Erythroblast (primary cell): ENCODE results near the gene PRKRA.

ENCODE experiments used
- DNase-seq, 2 experiments: peaks; one replicate each; lab custom pipeline; 2025; lab: John Stamatoyannopoulos, UW
- GATA1 ChIP-seq: IDR thresholded peaks from 2 replicates; pipeline ENCODE4 v1.6.1; 2011; ENCODE audit warnings: low read depth, mild to moderate bottlenecking, control low read depth, low read length, moderate library complexity
- POLR2A ChIP-seq: IDR thresholded peaks from 2 replicates; pipeline ENCODE4 v1.6.1; 2011; ENCODE audit warnings: mild to moderate bottlenecking, low read length

PRKRA gene

DNA sequence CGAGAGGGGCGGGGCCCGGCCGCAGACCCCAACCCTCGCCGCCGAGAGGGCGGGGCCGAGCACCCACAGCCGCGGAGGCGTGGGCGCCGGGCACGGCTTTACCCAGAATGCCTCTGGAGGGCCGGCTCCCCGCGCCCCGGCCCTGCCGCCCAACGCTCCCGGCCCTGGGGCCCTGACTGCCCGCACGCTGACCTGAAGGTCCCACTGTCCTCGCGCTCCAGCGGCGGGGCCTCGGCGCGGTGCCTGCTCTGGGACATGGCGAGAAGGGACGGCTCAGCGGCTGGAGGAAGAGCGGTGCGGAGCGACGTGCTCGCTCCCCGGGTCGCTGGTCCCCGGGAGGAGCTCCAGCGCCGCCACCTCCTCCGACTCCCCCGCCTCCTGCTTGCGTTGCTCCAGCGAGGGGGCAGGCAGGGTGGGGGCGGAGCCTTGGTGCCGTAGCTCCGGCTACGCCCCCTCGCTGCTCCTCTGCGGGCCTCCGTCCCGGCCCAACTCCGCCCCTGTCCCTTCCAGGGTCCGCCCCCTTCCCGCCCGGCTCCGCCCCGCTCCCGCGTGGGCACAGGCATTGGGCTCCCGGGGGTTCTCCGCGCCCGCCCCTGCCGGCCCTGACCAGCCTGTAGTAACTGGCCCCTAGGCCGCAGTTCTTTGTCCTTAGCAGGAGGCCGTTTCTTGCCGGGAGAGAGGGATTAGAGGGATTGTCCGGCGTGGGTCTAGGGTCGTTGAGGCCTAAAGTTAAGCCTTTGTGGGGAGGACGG lies at the start of gene PRKRA, which contains the start of gene PJVK:
TSS of gene PRKRA (minus strand) at position 402 of the 752 bp plus-strand sequence. CDS start at position 257, 145 bp downstream.
TSS of gene PJVK (plus strand) at position 605 of the 752 bp plus-strand sequence. CDS start 2,032 bp downstream, outside the sequence.
- peak; percentile 92 for TF ChIP-seq POLR2A
- no peak for TF ChIP-seq GATA1
- peak; percentile 96 to 98 for DNase-seq

DNA sequence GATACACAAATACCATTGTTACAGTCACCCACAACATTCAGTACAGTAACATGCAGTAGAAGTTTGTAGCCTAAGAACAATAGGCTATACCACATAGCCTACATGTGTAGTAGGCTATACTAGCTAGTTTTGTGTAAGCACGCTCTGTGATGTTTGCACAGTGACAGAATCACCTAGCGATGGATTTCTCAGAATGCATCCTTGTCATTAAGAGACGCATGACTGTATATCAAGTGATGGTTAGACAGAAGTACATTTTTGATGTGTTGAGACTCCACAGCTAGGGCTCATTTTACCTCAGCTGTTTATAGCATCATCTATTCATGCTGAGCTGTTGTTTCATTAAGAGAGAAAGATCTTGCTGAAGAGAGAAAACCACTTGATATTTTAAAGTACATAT lies 48.7 kb upstream of the PRKRA start:
- DNase-seq = no peak
- TF ChIP-seq POLR2A (no peak), GATA1 (no peak)

DNA sequence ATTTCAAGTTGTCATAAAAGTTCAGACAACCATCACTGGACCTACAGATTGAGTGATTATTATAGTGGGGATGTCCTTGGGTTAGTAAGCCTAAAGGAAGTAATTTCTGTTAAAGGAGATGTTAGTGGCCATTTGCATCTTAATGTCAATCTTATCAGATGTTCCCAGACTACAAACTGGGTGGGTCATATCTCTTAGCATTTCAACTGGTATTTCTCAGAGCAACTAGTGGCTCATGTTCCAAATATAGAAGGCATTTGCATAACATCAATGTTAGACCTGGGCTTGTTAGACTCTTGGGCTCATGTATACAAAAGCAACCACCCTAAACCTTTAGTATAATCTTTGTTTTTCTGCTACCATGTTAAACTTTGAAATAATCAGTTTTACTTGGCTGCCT lies 47.2 kb upstream of the PRKRA start:
- DNase-seq = peak; percentile 78 to 88
- TF ChIP-seq POLR2A (no peak), GATA1 (no peak)

DNA sequence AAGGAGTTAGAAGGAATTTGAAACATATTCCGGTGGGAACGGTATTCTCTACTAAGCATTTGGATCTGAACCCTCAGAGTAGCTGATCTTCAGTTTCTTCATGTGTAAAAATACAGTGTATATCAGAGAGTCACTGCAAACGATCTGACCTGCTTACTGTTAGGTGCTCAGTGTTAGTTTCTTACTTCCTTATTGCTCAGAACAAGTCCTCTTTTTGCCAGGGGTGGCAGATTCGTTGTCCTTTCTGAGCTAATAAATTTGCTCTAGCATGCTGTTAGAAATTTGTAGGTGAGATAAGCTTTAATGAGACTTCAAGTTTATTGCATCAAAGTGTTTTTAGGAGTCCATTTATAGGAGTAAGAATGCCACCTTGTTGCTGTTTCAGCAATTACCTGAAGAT lies 45.1 kb upstream of the PRKRA start:
- no peak for TF ChIP-seq GATA1
- no peak for TF ChIP-seq POLR2A
- no peak for DNase-seq

DNA sequence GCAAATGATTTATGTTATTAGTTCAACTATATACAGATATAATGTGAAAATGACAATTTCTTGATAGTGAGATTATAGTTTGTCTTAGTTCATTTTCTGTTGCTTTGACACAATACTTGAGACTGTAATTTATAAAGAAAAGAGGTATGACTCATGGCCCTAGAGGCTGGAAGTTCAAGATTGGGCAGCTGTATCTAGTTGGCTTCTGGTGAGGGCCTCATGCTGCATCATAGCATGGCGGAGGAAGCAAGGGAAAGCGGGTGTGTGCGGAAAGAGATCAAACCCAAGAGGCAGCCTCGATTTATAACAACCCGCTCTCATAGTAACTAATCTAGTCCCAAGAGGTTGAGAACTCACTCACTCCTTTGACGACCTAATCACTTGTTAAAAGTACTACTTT lies 40.6 kb upstream of the PRKRA start:
- peak; percentile 47 to 56 for DNase-seq
- TF ChIP-seq POLR2A (no peak), GATA1 (no peak)

DNA sequence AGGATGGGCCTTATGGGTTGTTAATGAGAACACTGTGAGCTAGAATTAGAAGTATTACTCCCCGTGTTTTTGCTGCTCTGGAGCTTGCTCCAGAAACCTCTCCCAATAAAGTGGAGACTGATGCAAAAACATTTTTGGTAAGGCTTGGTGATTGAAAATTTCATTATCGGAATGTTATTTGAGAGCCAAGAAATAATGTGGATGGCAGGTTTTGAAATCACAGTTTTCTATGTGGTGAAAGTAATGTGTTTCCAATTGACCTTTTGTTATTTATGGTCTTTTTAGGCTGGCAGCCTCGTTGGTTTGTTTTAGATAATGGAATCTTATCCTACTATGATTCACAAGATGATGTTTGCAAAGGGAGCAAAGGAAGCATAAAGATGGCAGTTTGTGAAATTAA lies 34.4 kb upstream of the PRKRA start:
- DNase-seq = no peak

DNA sequence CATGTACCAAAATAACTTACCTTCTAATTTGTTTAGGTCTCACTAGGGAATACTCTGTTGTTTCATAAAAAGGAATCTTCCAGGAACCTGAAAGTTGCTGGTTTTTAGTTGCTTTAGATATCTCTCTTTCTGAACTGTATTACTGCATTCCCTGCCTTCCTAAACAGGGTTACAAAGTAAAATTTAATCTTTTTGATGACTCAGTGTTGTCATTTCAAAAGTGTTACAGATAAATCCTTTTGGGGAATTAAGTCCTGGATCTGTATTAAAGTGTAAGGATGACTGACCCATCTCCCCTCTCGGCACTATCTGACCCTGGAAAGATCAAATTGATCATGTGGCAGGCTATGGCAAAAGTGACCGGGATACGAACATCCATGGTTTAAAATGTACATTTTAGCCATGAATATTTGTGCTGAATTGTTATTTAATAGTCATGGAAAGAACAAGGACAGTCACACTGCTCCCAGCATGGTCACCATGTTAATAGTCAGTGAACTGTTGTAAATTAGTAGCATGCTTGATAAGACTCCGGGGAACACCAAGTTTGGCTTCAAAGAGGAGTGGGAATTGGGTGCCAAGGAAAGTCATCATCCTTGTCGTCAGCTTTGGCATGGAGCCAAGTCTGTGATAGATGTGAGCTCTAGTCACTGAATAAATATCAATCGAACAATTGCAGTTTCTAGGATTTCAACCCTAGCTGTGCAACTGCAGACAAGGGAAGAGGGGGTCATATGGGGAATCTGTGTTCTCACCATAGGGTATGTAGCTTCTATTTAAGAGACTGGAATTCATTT lies 33.5 kb upstream of the PRKRA start:
- TF ChIP-seq GATA1 = no peak
- TF ChIP-seq POLR2A = no peak
- peak; percentile 18 to 64 for DNase-seq

More for the DNA sequence above, 34.4 kb upstream of the PRKRA start:
- TF ChIP-seq POLR2A (no peak), GATA1 (no peak)

DNA sequence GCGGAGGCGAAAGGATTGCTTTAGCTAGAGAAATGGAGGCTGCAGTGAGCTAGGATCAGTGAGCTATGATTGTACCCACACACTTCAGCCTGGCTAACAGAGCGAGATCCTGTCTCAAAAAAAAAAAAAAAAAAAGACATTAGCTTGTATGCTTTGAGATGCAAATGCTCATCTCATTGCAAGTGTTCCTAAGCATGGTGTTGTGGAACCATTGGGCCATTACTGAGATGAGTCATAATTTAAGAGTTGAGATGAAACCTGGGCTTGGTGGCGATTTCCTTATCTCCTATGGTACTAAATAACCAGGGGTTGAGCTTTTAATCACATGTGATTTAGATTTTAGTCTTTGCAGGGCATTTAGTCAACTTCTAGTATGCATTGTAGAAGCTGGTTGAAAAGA lies 31.5 kb upstream of the PRKRA start:
- TF ChIP-seq POLR2A (no peak), GATA1 (no peak)
- DNase-seq = peak; percentile 55 to 65

DNA sequence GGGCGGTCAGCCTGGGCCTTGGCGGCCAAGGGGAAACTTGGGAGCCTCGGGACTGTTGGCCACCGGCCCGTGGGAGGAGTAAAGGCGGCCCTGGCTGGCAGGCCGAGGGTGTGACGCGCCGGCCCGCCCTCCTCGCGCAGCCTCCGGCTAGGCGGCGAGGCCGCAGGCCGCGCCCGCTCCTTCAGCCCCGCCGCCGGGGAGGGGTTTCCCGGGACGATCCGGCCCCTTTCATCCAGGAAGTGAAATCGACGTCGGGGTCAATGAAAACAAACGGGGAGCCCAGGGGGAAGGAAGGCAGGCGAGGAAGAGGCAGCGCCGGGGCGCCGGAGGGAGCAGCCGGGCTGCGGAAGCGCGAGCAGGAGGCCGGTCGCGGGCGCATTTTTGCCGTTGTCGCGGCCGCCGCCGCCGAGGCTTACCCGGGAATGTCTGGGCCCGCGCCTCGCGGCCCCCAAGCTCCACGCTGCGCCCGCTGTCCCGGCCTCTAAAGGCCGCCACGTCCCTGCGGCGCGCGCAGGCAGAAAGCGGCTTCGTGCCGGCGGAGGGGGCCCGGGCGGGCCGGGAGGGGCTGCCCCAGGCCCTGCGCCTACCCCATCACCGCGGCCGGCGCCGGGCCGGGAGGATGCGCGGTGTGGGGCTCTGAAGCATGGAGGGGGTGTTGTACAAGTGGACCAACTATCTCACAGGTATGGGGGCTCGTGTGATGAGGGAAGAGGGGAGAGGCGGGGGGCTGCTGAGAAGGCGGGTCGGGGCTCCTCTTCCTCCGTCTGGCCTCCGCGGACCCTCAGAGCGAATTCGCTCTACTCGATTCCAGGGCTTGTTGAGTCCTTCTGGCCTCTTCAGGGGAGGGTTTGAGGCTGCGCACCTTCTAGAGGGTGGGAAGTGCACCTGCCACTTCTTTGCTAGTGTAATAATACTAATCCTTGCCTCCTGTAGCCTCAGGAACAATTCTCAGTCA lies 29.5 kb upstream of the PRKRA start, which contains the start of gene PLEKHA3:
TSS of gene PLEKHA3 (plus strand) at position 231 of the 955 bp plus-strand sequence. CDS start at position 644, 413 bp downstream.
- TF ChIP-seq POLR2A (peak; percentile 67), GATA1 (no peak)
- peak; percentile 90 to 93 for DNase-seq

DNA sequence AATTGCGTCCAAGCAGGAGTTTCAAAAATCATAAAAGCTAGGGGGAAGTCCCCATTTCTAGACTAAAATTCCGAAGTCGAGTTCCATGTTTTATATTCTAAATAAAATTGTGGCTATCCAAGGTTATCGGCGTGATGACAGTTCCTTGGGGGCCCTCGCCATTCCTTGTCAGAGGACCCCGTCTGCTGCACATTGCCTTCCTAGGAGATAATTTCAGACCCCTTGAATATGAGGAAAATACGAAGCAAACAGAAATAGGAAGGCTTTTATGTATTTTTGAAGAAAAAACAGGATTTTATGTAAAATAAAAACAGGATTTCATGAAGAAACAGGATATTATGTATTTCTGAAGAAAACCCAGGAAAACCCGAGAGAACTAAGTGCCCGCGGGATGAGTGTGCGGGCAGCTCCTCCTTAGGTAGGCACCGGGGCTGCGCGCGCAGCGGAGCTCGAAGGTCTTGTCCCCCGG lies 28.8 kb upstream of the PRKRA start:
- TF ChIP-seq POLR2A (no peak), GATA1 (no peak)
- no peak for DNase-seq

DNA sequence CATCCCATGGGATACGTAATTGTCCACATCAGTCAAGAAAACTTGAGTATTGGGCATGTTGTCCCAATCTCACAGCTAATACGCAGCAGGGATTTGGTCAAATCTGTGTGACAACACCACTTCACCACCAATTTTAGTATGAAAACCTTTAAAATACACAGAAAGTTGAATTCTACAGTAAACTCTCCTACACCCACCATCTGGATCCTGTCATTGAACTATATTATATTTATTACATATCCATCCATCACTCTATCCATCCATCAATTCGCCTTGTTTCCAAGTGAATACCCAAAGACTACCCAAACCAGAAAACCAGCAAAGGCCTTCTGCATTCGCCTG lies 28.3 kb upstream of the PRKRA start:
- TF ChIP-seq POLR2A = no peak
- DNase-seq = peak in 1 of 2 experiments; percentile 38

DNA sequence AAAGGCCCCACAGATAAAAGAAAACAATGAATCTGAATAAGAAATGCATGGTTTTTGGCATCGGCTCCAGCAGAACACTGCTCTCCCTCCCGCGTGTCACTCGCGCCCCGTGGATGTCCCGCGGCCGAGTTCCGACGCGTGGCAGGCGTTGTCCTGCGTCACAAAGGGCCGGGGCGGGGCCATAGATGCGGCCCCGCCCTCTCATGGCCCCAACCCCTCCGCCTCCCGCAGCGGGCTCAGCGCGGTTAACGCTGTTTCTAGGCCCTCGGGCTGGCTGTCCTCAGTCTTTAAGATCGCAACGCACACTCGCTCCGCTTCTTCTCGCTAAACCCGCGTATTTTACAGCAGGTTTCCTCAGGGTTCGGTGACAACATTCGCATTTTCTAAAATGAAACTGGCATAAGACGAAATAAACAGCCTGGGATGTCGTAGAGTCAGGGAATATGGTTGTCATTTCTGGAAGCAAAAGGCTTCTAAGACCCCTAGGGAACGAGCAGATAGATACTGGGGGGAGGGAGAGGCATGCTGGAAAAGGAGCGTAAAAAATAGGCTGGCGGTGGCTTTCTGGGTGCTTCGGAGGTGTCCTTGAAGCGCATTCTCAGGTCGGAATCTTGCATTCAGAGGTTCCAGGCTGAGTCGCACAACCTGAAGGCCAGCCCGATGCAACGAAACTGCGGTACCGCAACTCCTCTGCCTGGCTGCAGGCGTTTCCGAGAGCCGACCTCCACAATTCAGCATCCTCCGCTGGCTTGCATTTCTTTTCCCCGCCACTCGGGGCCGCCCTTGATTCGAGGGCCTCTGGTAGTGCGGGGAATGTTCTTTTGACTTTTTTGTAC lies 27.7 kb upstream of the PRKRA start, which contains the start of gene FKBP7:
TSS of gene FKBP7 (minus strand) at position 162 of the 836 bp plus-strand sequence. CDS start at position 61, 101 bp downstream.
- DNase-seq = peak; percentile 88 to 90
- TF ChIP-seq POLR2A = peak; percentile 72
- no peak for TF ChIP-seq GATA1

DNA sequence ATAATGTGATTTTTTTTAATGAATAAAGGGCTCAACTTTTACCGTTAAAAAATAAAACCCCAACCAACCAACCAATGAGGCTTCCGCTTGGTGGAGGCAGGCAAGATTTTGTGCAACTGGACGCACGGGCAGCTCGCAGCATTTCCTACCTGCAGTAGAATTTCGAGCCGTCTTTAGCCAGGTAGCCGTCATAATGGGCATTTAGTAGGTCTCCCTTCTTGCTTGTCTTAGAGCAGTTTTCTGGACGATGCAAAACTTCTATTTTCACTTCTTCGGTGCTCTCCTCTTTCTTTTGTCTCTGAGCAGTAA lies 27.1 kb upstream of the PRKRA start:
- TF ChIP-seq POLR2A (no peak), GATA1 (no peak)
- no peak for DNase-seq
